Left ventricle myocardium inferior (tissue), 1 donor: Measurements from ENCODE around the gene PHACTR3. TPM values are rescaled to one million over a fixed set of nuclear protein-coding genes. Genes with fewer than 3 reads are reported as not detected.

Experiments used
- DNase-seq: peaks from one replicate; pipeline ENCODE4 v3.0.0-alpha.2; 2020
- H3K27ac ChIP-seq: fragments of 200-600 bp; replicated peaks from 2 replicates; pipeline ENCODE4 v1.8.0; 2021
- H3K27me3 ChIP-seq: fragments of 200-600 bp; 2 replicates; pipeline ENCODE4 v1.8.0; 2021; ENCODE audit warnings: low read depth
- H3K36me3 ChIP-seq: fragments of 200-600 bp; 2 replicates; pipeline ENCODE4 v1.8.0; 2021
- H3K4me1 ChIP-seq: fragments of 200-600 bp; 2 replicates; pipeline ENCODE4 v1.8.0; 2021
- H3K4me3 ChIP-seq: fragments of 200-600 bp; 2 replicates; pipeline ENCODE4 v1.8.0; 2021; ENCODE audit warnings: mild to moderate bottlenecking, moderate library complexity
- H3K9me3 ChIP-seq: fragments of 200-600 bp; replicated peaks from 2 replicates; pipeline ENCODE4 v1.8.0; 2021
- CTCF ChIP-seq: fragments of 200-600 bp; IDR thresholded peaks from 2 replicates; pipeline ENCODE4 v1.8.0; 2021; ENCODE audit warnings: antibody characterized with exemption, mild to moderate bottlenecking, borderline replicate concordance
- intact Hi-C: fragments of 100-400 bp; cut with micrococcal nuclease; formaldehyde crosslinking; loops from one replicate; pipeline ENCODE4 v1.11.0; 2022
- total RNA-seq: library from RNA; stranded (reverse); fragmentation: NEBNext Ultra II Directional; extraction: Animal tissue kit (Norgen Biotek cat#: 25700); gene quantifications from one replicate; pipeline ENCODE4 v1.2.1, GENCODE V29; 2021
- donor health status: DM: no; HTN: yes; CAD: no; lungs with severe emphysema.

PHACTR3 gene
- total RNA-seq, 1 donor from 2014 or later, result 4.3 TPM

- Histone ChIP-seq H3K27me3 (no peaks in the 10 kb centered on the region), H3K4me1 (no peaks in the 10 kb centered on the region), H3K4me3 (no peak overlapping the region), H3K27ac (no peak overlapping the region), H3K36me3 (no peaks in the 10 kb centered on the region), H3K9me3 (no peaks in the 10 kb centered on the region)
- DNase-seq, result no peak
- intact Hi-C loops, result no loop called here
- TF ChIP-seq CTCF, result no peak
Measured at GRCh38 chr20:59764037-59764436, 159.7 kb downstream of the PHACTR3 start.

- Histone ChIP-seq H3K4me3 (no peak overlapping the region), H3K9me3 (no peaks in the 10 kb centered on the region), H3K36me3 (no peaks in the 10 kb centered on the region), H3K27ac (no peak overlapping the region), H3K27me3 (no peaks in the 10 kb centered on the region), H3K4me1 (peaks cover 2% of the 10 kb centered on the region)
- intact Hi-C loops, result no loop called here
- TF ChIP-seq CTCF, result no peak
- no peak for DNase-seq
Measured at GRCh38 chr20:59765599-59766177, 161.3 kb downstream of the PHACTR3 start.

GRCh38 chr20:59767656-59768055 lies 163.3 kb downstream of the PHACTR3 start:
- Histone ChIP-seq H3K4me3 (no peak overlapping the region), H3K27me3 (no peaks in the 10 kb centered on the region), H3K27ac (no peak overlapping the region), H3K36me3 (no peaks in the 10 kb centered on the region), H3K4me1 (peaks cover 17% of the 10 kb centered on the region), H3K9me3 (no peaks in the 10 kb centered on the region)
- DNase-seq, result no peak
- no peak for TF ChIP-seq CTCF
- intact Hi-C loops, result no loop called here

- Histone ChIP-seq H3K9me3 (no peaks in the 10 kb centered on the region), H3K36me3 (no peaks in the 10 kb centered on the region), H3K27me3 (no peaks in the 10 kb centered on the region), H3K4me3 (no peak overlapping the region), H3K4me1 (peaks cover 17% of the 10 kb centered on the region), H3K27ac (no peak overlapping the region)
- DNase-seq, result no peak
- peak; percentile 41 for TF ChIP-seq CTCF
- intact Hi-C loops, result no loop called here
Measured at GRCh38 chr20:59770270-59770669, 165.9 kb downstream of the PHACTR3 start.

GRCh38 chr20:59770851-59771250 lies 166.5 kb downstream of the PHACTR3 start:
- Histone ChIP-seq H3K36me3 (no peaks in the 10 kb centered on the region), H3K27me3 (no peaks in the 10 kb centered on the region), H3K9me3 (no peaks in the 10 kb centered on the region), H3K27ac (peak overlapping the region; percentile 71), H3K4me1 (peaks cover 17% of the 10 kb centered on the region), H3K4me3 (no peak overlapping the region)
- intact Hi-C loops, result no loop called here
- DNase-seq, result no peak
- TF ChIP-seq CTCF, result no peak
